ENCODE results near the gene PLD1. TPM values are rescaled to one million over a fixed set of nuclear protein-coding genes. Genes with fewer than 3 reads are reported as not detected.
"Not testable (repeated sequence)": the region's sequence is repeated elsewhere in the genome, so short reads cannot be mapped to it uniquely, and the experiment has no call there.

Gene PLD1
- total RNA-seq, 1 donor from 2014 or later: 0.21 TPM

DNA sequence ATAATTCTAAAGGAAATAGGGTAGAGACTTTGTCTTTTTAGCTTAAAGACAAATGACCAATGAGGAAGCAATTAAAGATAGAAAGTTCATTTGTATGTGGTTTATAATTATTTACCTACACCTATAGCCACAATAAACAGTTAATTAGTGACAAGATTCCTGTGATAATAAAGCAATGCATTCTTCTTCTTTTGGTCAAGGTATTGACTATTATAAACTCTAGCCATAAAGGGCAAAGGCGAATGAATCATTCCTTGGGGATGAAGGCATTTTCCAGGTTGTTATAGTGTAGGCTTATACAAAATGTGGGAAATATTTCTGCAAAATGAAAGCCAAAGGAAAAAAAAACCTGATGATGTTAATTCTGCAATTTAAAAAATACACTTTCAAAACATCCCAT is 115.4 kb downstream of the PLD1 start:
- no peak for DNase-seq (ENCODE audit: low spot score)
- Histone ChIP-seq H3K4me1 (no peaks in the 10 kb centered on the region), H3K9ac (no peak overlapping the region), H4K20me1 (ENCODE audit: low read depth) (no peaks in the 10 kb centered on the region), H3F3A (ENCODE audit: low read depth) (no peaks in the 10 kb centered on the region), H3K27ac (no peak overlapping the region), H3K9me3 (ENCODE audit: low read depth) (no peaks in the 10 kb centered on the region), H3K4me3 (no peak overlapping the region), H3K4me2 (no peak overlapping the region), H3K36me3 (no peaks in the 10 kb centered on the region), H2AFZ (replicated peaks) (no peak overlapping the region), H3K27me3 (no peaks in the 10 kb centered on the region), H3K79me2 (ENCODE audit: low read depth) (no peaks in the 10 kb centered on the region)
- H3K9me3 Mint-ChIP-seq: peaks cover 4% of the 10 kb centered on the region
- no peak overlapping the region for H3K4me3 Mint-ChIP-seq
- H3K27ac Mint-ChIP-seq: no peak overlapping the region
- H3K36me3 Mint-ChIP-seq: no peaks in the 10 kb centered on the region
- H3K27me3 Mint-ChIP-seq (ENCODE audit: insufficient read depth, low read depth): peaks cover 2% of the 10 kb centered on the region
- no peaks in the 10 kb centered on the region for H3K4me1 Mint-ChIP-seq
- no peak for TF ChIP-seq EZH2phosphoT487 (IDR thresholded peaks at IDR 0.05)
- TF ChIP-seq, protein P1, sequence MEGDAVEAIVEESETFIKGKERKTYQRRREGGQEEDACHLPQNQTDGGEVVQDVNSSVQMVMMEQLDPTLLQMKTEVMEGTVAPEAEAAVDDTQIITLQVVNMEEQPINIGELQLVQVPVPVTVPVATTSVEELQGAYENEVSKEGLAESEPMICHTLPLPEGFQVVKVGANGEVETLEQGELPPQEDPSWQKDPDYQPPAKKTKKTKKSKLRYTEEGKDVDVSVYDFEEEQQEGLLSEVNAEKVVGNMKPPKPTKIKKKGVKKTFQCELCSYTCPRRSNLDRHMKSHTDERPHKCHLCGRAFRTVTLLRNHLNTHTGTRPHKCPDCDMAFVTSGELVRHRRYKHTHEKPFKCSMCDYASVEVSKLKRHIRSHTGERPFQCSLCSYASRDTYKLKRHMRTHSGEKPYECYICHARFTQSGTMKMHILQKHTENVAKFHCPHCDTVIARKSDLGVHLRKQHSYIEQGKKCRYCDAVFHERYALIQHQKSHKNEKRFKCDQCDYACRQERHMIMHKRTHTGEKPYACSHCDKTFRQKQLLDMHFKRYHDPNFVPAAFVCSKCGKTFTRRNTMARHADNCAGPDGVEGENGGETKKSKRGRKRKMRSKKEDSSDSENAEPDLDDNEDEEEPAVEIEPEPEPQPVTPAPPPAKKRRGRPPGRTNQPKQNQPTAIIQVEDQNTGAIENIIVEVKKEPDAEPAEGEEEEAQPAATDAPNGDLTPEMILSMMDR (IDR thresholded peaks at IDR 0.05): no peak
- TF ChIP-seq EZH2 (IDR thresholded peaks at IDR 0.05): no peak

DNA sequence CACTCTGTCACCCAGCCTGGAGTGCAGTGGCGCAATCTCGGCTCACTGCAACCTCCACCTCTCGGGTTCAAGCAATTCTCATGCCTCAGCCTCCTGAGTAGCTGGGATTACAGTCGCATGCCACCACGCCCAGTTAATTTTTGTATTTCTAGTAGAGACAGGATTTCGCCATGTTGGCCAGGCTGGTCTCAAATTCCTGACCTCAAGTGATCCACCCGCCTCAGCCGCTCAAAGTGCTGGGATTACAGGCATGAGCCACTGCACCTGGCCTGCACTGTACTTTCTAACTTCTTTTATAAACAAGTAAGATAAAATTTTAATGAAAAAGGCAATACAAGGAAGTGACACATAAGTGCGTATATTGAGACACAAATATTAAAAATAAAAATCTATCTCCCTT is 117.7 kb downstream of the PLD1 start:
- not testable (repeated sequence) for H3K4me2 ChIP-seq; H3K79me2 ChIP-seq (ENCODE audit: low read depth); DNase-seq (ENCODE audit: low spot score); H3K9me3 Mint-ChIP-seq; H3K27ac ChIP-seq; H2AFZ ChIP-seq (replicated peaks); H3K4me1 ChIP-seq; H3K4me1 Mint-ChIP-seq; H4K20me1 ChIP-seq (ENCODE audit: low read depth); H3F3A ChIP-seq (ENCODE audit: low read depth); H3K4me3 ChIP-seq; H3K36me3 ChIP-seq; H3K4me3 Mint-ChIP-seq; H3K36me3 Mint-ChIP-seq; H3K27me3 ChIP-seq; H3K27ac Mint-ChIP-seq; H3K27me3 Mint-ChIP-seq (ENCODE audit: insufficient read depth, low read depth); H3K9me3 ChIP-seq (ENCODE audit: low read depth); H3K9ac ChIP-seq

DNA sequence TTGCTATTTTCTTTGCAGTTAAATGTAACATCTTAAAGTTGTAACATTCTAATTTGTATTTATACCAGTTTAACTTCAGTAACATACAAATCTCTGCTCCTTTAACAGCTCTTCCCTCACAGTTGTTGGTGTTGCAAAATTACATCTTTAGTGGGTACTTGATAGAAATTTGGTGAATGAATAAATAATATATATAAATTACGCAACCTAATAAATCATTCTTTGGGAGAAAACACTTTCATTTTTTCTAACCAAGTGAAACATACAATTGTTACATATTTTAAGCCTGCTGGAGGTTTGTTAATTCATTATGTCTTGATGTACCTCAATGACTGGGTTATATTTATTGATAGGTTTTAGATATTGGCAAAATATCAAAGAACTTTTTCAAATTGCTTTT is 118.8 kb downstream of the PLD1 start:
- no peaks in the 10 kb centered on the region for H3K36me3 Mint-ChIP-seq
- Histone ChIP-seq H3K36me3 (no peaks in the 10 kb centered on the region), H3K4me2 (no peak overlapping the region), H3K27me3 (no peaks in the 10 kb centered on the region), H4K20me1 (ENCODE audit: low read depth) (no peaks in the 10 kb centered on the region), H3F3A (ENCODE audit: low read depth) (no peaks in the 10 kb centered on the region), H3K79me2 (ENCODE audit: low read depth) (no peaks in the 10 kb centered on the region), H3K4me1 (no peaks in the 10 kb centered on the region), H3K4me3 (no peak overlapping the region), H3K9me3 (ENCODE audit: low read depth) (no peaks in the 10 kb centered on the region), H3K27ac (no peak overlapping the region), H2AFZ (replicated peaks) (no peak overlapping the region), H3K9ac (no peak overlapping the region)
- H3K27ac Mint-ChIP-seq: no peak overlapping the region
- no peaks in the 10 kb centered on the region for H3K9me3 Mint-ChIP-seq
- H3K27me3 Mint-ChIP-seq (ENCODE audit: insufficient read depth, low read depth): no peaks in the 10 kb centered on the region
- TF ChIP-seq EZH2 (IDR thresholded peaks at IDR 0.05) (no peak), EZH2phosphoT487 (IDR thresholded peaks at IDR 0.05) (no peak)
- TF ChIP-seq, protein P1 (IDR thresholded peaks at IDR 0.05): no peak
- DNase-seq (ENCODE audit: low spot score): no peak
- no peak overlapping the region for H3K4me3 Mint-ChIP-seq
- no peaks in the 10 kb centered on the region for H3K4me1 Mint-ChIP-seq

DNA sequence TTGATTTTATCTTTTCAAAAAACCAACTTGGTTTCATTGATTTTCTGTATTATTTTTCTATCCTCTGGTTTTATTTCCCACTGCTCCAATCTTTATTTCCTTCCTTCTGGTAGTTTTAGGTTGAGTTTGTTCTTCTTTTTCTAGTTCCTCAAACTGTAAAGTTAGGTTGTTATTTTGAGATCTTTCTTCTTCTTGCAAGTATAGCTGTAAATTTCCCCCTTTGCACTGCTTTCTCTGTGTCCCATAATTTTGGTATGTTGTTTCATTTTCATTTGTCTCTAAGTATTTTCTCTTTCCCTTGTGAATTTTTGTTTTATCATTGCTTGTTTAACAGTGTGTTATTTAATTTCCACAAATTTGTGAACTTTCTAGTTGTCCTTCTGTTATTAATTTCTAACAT is 120.0 kb downstream of the PLD1 start:
- H3K9ac ChIP-seq: no peak overlapping the region
- no peaks in the 10 kb centered on the region for H3K36me3 Mint-ChIP-seq
- TF ChIP-seq, protein P1 (IDR thresholded peaks at IDR 0.05): no peak
- TF ChIP-seq EZH2phosphoT487 (IDR thresholded peaks at IDR 0.05) (no peak), EZH2 (IDR thresholded peaks at IDR 0.05) (no peak)
- DNase-seq (ENCODE audit: low spot score): no peak
- H4K20me1 ChIP-seq (ENCODE audit: low read depth): no peaks in the 10 kb centered on the region
- H3K4me3 ChIP-seq: no peak overlapping the region
- no peaks in the 10 kb centered on the region for H3K27me3 ChIP-seq
- no peaks in the 10 kb centered on the region for H3K9me3 Mint-ChIP-seq
- H3K9me3 ChIP-seq (ENCODE audit: low read depth): no peaks in the 10 kb centered on the region
- no peaks in the 10 kb centered on the region for H3K4me1 ChIP-seq
- no peak overlapping the region for H3K4me2 ChIP-seq
- H3K79me2 ChIP-seq (ENCODE audit: low read depth): no peaks in the 10 kb centered on the region
- H3K27ac Mint-ChIP-seq: no peak overlapping the region
- no peaks in the 10 kb centered on the region for H3F3A ChIP-seq (ENCODE audit: low read depth)
- H3K4me3 Mint-ChIP-seq: no peak overlapping the region
- H3K27me3 Mint-ChIP-seq (ENCODE audit: insufficient read depth, low read depth): no peaks in the 10 kb centered on the region
- no peak overlapping the region for H3K27ac ChIP-seq
- H3K36me3 ChIP-seq: no peaks in the 10 kb centered on the region
- H2AFZ ChIP-seq (replicated peaks): no peak overlapping the region
- no peaks in the 10 kb centered on the region for H3K4me1 Mint-ChIP-seq
